Heart left ventricle (tissue), 16 donors: ENCODE data around the gene PLCH1. TPM values are rescaled to one million over a fixed set of nuclear protein-coding genes. Genes with fewer than 3 reads are reported as not detected.

Source experiments
- ATAC-seq, 4 donors: fragments of 200-7000 bp; cut with Tn5 transposase; one replicate each; pipeline ENCODE4 v1.9.1; 2020 to 2022; ENCODE audit warnings: moderate library complexity in 4 of 4, mild to moderate bottlenecking in 3 of 4, moderate number of reproducible peaks in 1 of 4
- DNase-seq, 5 donors: peaks; one replicate each; pipeline ENCODE4 v3.0.0-alpha.2; 2020
- H3K27ac ChIP-seq, 12 donors: fragments of 200-600 bp; sonication (generic) in 4 of 12; one replicate each; pipeline versions ENCODE4 v1.5.0 to v1.8.0; 2016 to 2022; ENCODE audit warnings: mild to moderate bottlenecking in 2 of 12
- H3K27me3 ChIP-seq, 9 donors: fragments of 200-600 bp; sonication (generic) in 2 of 9; one replicate each; pipeline versions ENCODE4 v1.5.1 to v1.8.0; 2016 to 2022; ENCODE audit warnings: mild to moderate bottlenecking in 3 of 9
- H3K36me3 ChIP-seq, 9 donors: fragments of 200-600 bp; sonication (generic) in 2 of 9; one replicate each; pipeline versions ENCODE4 v1.5.0 to v1.8.0; 2018 to 2022; ENCODE audit warnings: mild to moderate bottlenecking in 2 of 9
- H3K4me1 ChIP-seq, 12 donors: fragments of 200-600 bp; sonication (generic) in 4 of 12; one replicate each; pipeline versions ENCODE4 v1.5.0 to v1.8.0; 2016 to 2022; ENCODE audit warnings: mild to moderate bottlenecking in 3 of 12
- H3K4me3 ChIP-seq, 12 donors: fragments of 200-600 bp; sonication (generic) in 4 of 12; one replicate each; pipeline versions ENCODE4 v1.5.0 to v1.8.0; 2017 to 2022; ENCODE audit warnings: mild to moderate bottlenecking in 9 of 12, moderate library complexity in 4 of 12
- H3K9me3 ChIP-seq, 12 donors: fragments of 200-600 bp; sonication (generic) in 4 of 12; one replicate each; pipeline versions ENCODE4 v1.5.0 to v1.8.0; 2016 to 2022; ENCODE audit warnings: mild to moderate bottlenecking in 1 of 12
- CTCF ChIP-seq, 12 donors: fragments of 200-600 bp; sonication (generic) in 4 of 12; IDR thresholded peaks; one replicate each; pipeline versions ENCODE4 v1.5.0 to v1.8.0; 2018 to 2022; ENCODE audit warnings: antibody characterized with exemption in 12 of 12, mild to moderate bottlenecking in 5 of 12
- POLR2A ChIP-seq, 2 donors: fragments of 450-650 bp; IDR thresholded peaks; one replicate each; pipeline ENCODE4 v1.6.1; 2017; ENCODE audit warnings: antibody characterized with exemption in 2 of 2, mild to moderate bottlenecking in 2 of 2, moderate library complexity in 2 of 2
- WGBS, 4 donors: extraction: QIAGEN DNeasy Blood & Tissue Kit in 2 of 4; methylation state at CpG; one replicate each; pipeline versions ENCODE4 v1.1.5 to v1.1.7; 2013 to 2018; 5-methylcytosine and 5-hydroxymethylcytosine counted together
- intact Hi-C, 10 donors: fragments of 100-400 bp; cut with DNase I; formaldehyde crosslinking; loops; one replicate each; pipeline versions ENCODE4 v1.11.1 to v1.14.2; 2022
- polyA plus RNA-seq, 2 donors: library from polyadenylated mRNA; stranded (reverse); fragments of 200-250 nt; gene quantifications; one replicate each; pipeline ENCODE4 v1.2.3, GENCODE V29; 2013
- total RNA-seq, 9 donors: library from RNA; depleted of rRNA in 2 of 9; stranded (reverse); fragments of >200 nt in 2 of 9; fragmentation: NEBNext Ultra II Directional in 3 of 9; extraction: Animal tissue kit (Norgen Biotek cat#: 25700) in 3 of 9; gene quantifications; one replicate each; pipeline versions ENCODE4 v1.1.0 to v1.2.4, GENCODE V29; 2016 to 2023
- donor health status: ischemic (EF 13 %, LVEDD 7.1; RV severe dilation, severe dysfunction).
- donor health status: healthy with polysubstance abuse.
- donor health status: DM: no; HTN: yes; CAD: no.
- donor health status: DM: no; HTN: no; CAD: no.
- donor health status: ischemic (EF 25% LVEDD 6.9; RV normal size, moderate dysfunction).
- donor health status: ischemic (EF 25% LVEDD 5.7; RV mildly dilated, moderate dysfunction).
- donor health status: healthy.
- donor health status: DM: yes; HTN: yes; CAD: no.
- donor health status: ischemic (EF 35%, LVEDD 5.7; RV mildly dilated, moderate dysfunction).
- donor health status: nonischemic (EF 11% LVEDD 7.7; RV severe dilation, severe dysfunction).
- donor health status: DM: yes; HTN: yes; CAD: no.
- donor health status: PGD.
- donor health status: ischemic (EF 29% LVEDD 5.4; RV normal size, mild dysfunction).
- donor health status: nonischemic (EF 23%, LVEDD 6.1; RV moderate dilation, normal function).

PLCH1 gene
- total and polyA plus RNA-seq, 11 donors = 0.07 to 2.7 (median 0.23) TPM

DNA sequence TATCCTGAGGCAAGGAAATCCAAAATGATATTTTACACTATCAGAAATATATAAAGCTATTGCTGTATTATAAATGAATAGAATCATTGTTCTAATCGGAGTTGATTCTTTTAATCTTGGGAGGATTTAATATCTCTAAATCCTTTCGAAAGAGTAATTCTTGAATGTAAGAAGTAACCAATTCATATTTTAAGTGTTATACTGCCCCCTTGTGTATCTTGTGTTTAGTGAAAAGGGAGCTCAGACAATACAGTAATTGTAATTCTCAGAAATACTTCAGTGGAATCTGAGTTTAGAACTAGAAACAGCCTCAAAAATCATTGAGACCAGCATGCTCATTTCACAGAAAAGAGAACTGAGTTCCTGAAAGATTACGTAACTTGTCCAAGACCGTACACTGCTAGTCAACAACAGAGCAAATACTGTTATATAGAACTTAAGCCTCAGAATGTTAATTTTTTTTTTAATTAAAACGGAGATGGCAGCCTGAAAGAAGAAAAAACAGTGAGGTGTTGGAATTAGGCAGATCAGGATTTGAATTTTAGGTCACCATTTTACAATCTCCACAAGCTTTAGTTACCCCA is 42.9 kb downstream of the PLCH1 start:
- ATAC-seq (peak in 3 of 4 donors; percentile 53 to 79 (median 74)), DNase-seq (no peak)
- intact Hi-C loops = loop anchor here (1.0 to 10.0 kb wide), 13 partner anchors 317 to 1367 kb away; no protein-coding TSS in a partner anchor
- peak overlapping the region in 1 of 12 donors; percentile 2 for H3K4me3 ChIP-seq
- H3K27ac ChIP-seq = peak overlapping the region in 4 of 12 donors; percentile 3 to 29 (median 14)
- H3K36me3 ChIP-seq = no peaks in the 10 kb centered on the region
- 29 to 32% (median 31%) methylated on average over 5 of the region's 5 CpGs for WGBS, 4 donors
- H3K27me3 ChIP-seq = no peaks in the 10 kb centered on the region
- H3K9me3 ChIP-seq = no peaks in the 10 kb centered on the region
- H3K4me1 ChIP-seq = peaks cover 0 to 5% (median 0%) of the 10 kb centered on the region in 12 donors
- no peak for TF ChIP-seq POLR2A (IDR thresholded peaks at IDR 0.05)
- peak; percentile 62 to 78 (median 69) for TF ChIP-seq CTCF (IDR thresholded peaks at IDR 0.05)

DNA sequence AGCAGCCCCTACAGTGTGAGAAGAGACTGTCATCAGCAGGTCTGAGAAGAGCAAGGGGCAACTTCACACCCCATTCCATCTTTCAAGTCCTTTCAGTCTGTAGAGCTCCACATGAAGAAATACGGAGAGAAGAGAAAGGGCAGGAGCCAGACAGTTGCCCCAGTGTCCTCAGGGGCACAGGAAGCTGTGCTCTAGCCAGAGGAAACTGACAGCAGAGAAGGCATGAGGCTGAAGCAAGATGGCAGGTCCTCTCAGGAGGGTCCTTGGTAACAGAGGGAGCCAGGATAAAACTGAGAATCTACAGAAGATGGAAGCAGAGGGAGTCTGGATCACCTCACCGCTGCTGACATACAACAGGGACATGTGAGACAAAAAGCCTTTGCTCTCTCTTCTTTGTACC is 47.3 kb downstream of the PLCH1 start:
- intact Hi-C loops = no loop called here
- 64 to 85% (median 75%) methylated on average over 2 of the region's 2 CpGs for WGBS, 4 donors
- ATAC-seq (no peak), DNase-seq (no peak)
- Histone ChIP-seq H3K4me1 (peaks cover 0 to 5% (median 0%) of the 10 kb centered on the region in 12 donors), H3K36me3 (no peaks in the 10 kb centered on the region), H3K4me3 (no peak overlapping the region), H3K9me3 (no peaks in the 10 kb centered on the region), H3K27ac (no peak overlapping the region), H3K27me3 (no peaks in the 10 kb centered on the region)
- no peak for TF ChIP-seq CTCF (IDR thresholded peaks at IDR 0.05)
- TF ChIP-seq POLR2A (IDR thresholded peaks at IDR 0.05) = no peak

- Histone ChIP-seq H3K4me1 (no peaks in the 10 kb centered on the region), H3K36me3 (no peaks in the 10 kb centered on the region), H3K27ac (no peak overlapping the region), H3K27me3 (no peaks in the 10 kb centered on the region), H3K4me3 (no peak overlapping the region), H3K9me3 (no peaks in the 10 kb centered on the region)
- ATAC-seq (no peak), DNase-seq (no peak)
- intact Hi-C loops = no loop called here
- TF ChIP-seq POLR2A (IDR thresholded peaks at IDR 0.05) (no peak), CTCF (IDR thresholded peaks at IDR 0.05) (no peak)
These were observed 54.0 kb downstream of the PLCH1 start for GRCh38 chr3:155690921-155691320.

GRCh38 chr3:155688481-155688880 is 56.4 kb downstream of the PLCH1 start:
- TF ChIP-seq POLR2A (IDR thresholded peaks at IDR 0.05) = no peak
- TF ChIP-seq CTCF (IDR thresholded peaks at IDR 0.05) = no peak
- no peaks in the 10 kb centered on the region for H3K4me1 ChIP-seq
- WGBS, 4 donors = 71 to 92% (median 88%) methylated on average over 1 to 3 of the region's 3 CpGs
- no peaks in the 10 kb centered on the region for H3K9me3 ChIP-seq
- intact Hi-C loops = loop anchor here in 1 of 10 donors (10.0 kb wide), 1 partner anchor 934 kb away; no protein-coding TSS in a partner anchor
- H3K36me3 ChIP-seq = no peaks in the 10 kb centered on the region
- ATAC-seq (no peak), DNase-seq (peak in 1 of 5 donors; percentile 51)
- H3K27ac ChIP-seq = no peak overlapping the region
- H3K27me3 ChIP-seq = no peaks in the 10 kb centered on the region
- H3K4me3 ChIP-seq = no peak overlapping the region
